Measurements from ENCODE around the gene TXNDC5. TPM values are rescaled to one million over a fixed set of nuclear protein-coding genes. Genes with fewer than 3 reads are reported as not detected.

TXNDC5 gene
- total and polyA plus RNA-seq, 2 experiments from 2014 or later: 42.9 to 210 TPM

DNA sequence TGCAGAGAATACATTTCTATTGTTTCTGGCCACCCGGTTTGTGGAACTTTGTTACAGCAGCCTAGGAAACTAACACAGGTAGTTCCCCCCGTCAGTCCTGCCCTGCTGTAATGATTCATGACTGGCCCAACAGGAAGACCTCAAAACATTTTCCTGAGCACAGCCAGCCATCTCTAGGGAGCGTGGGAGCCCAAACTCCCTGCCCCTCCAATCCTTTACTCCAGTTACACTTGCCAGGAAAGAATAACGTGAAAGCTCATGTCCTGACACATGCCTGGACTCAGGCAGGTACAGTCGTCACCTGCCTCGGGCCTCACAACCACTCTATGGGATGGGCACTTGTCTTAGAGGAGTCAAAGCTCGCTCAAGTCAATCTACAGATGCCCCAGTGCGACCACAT, 8.4 kb downstream of the TXNDC5 start (continued):
- TF ChIP-seq, protein P1, sequence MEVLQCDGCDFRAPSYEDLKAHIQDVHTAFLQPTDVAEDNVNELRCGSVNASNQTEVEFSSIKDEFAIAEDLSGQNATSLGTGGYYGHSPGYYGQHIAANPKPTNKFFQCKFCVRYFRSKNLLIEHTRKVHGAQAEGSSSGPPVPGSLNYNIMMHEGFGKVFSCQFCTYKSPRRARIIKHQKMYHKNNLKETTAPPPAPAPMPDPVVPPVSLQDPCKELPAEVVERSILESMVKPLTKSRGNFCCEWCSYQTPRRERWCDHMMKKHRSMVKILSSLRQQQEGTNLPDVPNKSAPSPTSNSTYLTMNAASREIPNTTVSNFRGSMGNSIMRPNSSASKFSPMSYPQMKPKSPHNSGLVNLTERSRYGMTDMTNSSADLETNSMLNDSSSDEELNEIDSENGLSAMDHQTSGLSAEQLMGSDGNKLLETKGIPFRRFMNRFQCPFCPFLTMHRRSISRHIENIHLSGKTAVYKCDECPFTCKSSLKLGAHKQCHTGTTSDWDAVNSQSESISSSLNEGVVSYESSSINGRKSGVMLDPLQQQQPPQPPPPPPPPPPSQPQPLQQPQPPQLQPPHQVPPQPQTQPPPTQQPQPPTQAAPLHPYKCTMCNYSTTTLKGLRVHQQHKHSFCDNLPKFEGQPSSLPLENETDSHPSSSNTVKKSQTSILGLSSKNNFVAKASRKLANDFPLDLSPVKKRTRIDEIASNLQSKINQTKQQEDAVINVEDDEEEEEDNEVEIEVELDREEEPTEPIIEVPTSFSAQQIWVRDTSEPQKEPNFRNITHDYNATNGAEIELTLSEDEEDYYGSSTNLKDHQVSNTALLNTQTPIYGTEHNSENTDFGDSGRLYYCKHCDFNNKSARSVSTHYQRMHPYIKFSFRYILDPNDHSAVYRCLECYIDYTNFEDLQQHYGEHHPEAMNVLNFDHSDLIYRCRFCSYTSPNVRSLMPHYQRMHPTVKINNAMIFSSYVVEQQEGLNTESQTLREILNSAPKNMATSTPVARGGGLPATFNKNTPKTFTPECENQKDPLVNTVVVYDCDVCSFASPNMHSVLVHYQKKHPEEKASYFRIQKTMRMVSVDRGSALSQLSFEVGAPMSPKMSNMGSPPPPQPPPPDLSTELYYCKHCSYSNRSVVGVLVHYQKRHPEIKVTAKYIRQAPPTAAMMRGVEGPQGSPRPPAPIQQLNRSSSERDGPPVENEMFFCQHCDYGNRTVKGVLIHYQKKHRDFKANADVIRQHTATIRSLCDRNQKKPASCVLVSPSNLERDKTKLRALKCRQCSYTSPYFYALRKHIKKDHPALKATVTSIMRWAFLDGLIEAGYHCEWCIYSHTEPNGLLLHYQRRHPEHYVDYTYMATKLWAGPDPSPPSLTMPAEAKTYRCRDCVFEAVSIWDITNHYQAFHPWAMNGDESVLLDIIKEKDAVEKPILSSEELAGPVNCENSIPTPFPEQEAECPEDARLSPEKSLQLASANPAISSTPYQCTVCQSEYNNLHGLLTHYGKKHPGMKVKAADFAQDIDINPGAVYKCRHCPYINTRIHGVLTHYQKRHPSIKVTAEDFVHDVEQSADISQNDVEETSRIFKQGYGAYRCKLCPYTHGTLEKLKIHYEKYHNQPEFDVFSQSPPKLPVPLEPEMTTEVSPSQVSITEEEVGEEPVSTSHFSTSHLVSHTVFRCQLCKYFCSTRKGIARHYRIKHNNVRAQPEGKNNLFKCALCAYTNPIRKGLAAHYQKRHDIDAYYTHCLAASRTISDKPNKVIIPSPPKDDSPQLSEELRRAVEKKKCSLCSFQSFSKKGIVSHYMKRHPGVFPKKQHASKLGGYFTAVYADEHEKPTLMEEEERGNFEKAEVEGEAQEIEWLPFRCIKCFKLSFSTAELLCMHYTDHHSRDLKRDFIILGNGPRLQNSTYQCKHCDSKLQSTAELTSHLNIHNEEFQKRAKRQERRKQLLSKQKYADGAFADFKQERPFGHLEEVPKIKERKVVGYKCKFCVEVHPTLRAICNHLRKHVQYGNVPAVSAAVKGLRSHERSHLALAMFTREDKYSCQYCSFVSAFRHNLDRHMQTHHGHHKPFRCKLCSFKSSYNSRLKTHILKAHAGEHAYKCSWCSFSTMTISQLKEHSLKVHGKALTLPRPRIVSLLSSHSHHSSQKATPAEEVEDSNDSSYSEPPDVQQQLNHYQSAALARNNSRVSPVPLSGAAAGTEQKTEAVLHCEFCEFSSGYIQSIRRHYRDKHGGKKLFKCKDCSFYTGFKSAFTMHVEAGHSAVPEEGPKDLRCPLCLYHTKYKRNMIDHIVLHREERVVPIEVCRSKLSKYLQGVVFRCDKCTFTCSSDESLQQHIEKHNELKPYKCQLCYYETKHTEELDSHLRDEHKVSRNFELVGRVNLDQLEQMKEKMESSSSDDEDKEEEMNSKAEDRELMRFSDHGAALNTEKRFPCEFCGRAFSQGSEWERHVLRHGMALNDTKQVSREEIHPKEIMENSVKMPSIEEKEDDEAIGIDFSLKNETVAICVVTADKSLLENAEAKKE (CRISPR knock-in tag; IDR thresholded peaks at IDR 0.05): no peak

GRCh38 chr6:7901780-7902179, 8.8 kb downstream of the TXNDC5 start:
- no peaks in the 10 kb centered on the region for H3K9me3 Mint-ChIP-seq

More at GRCh38 chr6:7901780-7902179, 8.8 kb downstream of the TXNDC5 start:
- Histone ChIP-seq H2AFZ (no peak overlapping the region), H3K9me2 (ENCODE audit: insufficient read depth) (no peaks in the 10 kb centered on the region), H3F3A (replicated peaks; ENCODE audit: low read depth) (no peaks in the 10 kb centered on the region), H3K36me3 (ENCODE audit: insufficient read depth) (peaks cover 18% of the 10 kb centered on the region; the same call in 1 of the 2 replicates), H3K4me2 (no peak overlapping the region), H3K4me1 (ENCODE audit: insufficient read depth) (no peaks in the 10 kb centered on the region), H3K27ac (ENCODE audit: low read depth) (no peak overlapping the region), H4K20me1 (replicated peaks; ENCODE audit: insufficient read depth) (peaks cover 27% of the 10 kb centered on the region), H3K4me3 (no peak overlapping the region), H3K79me2 (replicated peaks; ENCODE audit: insufficient read depth) (peaks cover 36% of the 10 kb centered on the region), H3K27me3 (ENCODE audit: insufficient read depth) (no peaks in the 10 kb centered on the region)
- Mint-ChIP-seq H3K4me1 (no peaks in the 10 kb centered on the region), H3K36me3 (ENCODE audit: low read depth) (peaks cover 82% of the 10 kb centered on the region), H3K27me3 (ENCODE audit: insufficient read depth, low read depth, poor library complexity) (peaks cover 3% of the 10 kb centered on the region), H3K27ac (no peak overlapping the region), H3K4me3 (no peak overlapping the region)
- DNase-seq (ENCODE audit: low spot score): no peak
- TF ChIP-seq CTCF (conservative IDR thresholded peaks at IDR 0.05; ENCODE audit: low read depth in 2 of 2) (no peak), REST (IDR thresholded peaks at IDR 0.05; ENCODE audit: unreplicated experiment) (no peak), JUNB (IDR thresholded peaks at IDR 0.05; ENCODE audit: unreplicated experiment) (no peak), EZH2 (IDR thresholded peaks at IDR 0.05; ENCODE audit: low read depth, unreplicated experiment) (no peak), ZNF331 (CRISPR knock-in tag; IDR thresholded peaks at IDR 0.05; ENCODE audit: low read depth) (no peak), CREB1 (CRISPR knock-in tag; IDR thresholded peaks at IDR 0.05; ENCODE audit: low read depth) (no peak), POLR2AphosphoS5 (IDR thresholded peaks at IDR 0.05; ENCODE audit: low read depth) (no peak)
- TF ChIP-seq, protein P2, sequence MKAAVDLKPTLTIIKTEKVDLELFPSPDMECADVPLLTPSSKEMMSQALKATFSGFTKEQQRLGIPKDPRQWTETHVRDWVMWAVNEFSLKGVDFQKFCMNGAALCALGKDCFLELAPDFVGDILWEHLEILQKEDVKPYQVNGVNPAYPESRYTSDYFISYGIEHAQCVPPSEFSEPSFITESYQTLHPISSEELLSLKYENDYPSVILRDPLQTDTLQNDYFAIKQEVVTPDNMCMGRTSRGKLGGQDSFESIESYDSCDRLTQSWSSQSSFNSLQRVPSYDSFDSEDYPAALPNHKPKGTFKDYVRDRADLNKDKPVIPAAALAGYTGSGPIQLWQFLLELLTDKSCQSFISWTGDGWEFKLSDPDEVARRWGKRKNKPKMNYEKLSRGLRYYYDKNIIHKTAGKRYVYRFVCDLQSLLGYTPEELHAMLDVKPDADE (IDR thresholded peaks at IDR 0.05): no peak
- no peak for ATAC-seq

Data from GM23338 (cell line).